Nucleus accumbens (tissue), 56 donors: ENCODE results near the gene ABHD2.
A peak's percentile ranks its signal among the peaks of the same experiment; 100 is the strongest.
"Not testable (repeated sequence)": the region's sequence is repeated elsewhere in the genome, so short reads cannot be mapped to it uniquely, and the experiment has no call there.

Source experiments
- DNase-seq, 56 donors: peaks; one replicate each; lab custom pipeline; 2025; lab: John Stamatoyannopoulos, UW

ABHD2 gene, protein sequence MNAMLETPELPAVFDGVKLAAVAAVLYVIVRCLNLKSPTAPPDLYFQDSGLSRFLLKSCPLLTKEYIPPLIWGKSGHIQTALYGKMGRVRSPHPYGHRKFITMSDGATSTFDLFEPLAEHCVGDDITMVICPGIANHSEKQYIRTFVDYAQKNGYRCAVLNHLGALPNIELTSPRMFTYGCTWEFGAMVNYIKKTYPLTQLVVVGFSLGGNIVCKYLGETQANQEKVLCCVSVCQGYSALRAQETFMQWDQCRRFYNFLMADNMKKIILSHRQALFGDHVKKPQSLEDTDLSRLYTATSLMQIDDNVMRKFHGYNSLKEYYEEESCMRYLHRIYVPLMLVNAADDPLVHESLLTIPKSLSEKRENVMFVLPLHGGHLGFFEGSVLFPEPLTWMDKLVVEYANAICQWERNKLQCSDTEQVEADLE

DNA sequence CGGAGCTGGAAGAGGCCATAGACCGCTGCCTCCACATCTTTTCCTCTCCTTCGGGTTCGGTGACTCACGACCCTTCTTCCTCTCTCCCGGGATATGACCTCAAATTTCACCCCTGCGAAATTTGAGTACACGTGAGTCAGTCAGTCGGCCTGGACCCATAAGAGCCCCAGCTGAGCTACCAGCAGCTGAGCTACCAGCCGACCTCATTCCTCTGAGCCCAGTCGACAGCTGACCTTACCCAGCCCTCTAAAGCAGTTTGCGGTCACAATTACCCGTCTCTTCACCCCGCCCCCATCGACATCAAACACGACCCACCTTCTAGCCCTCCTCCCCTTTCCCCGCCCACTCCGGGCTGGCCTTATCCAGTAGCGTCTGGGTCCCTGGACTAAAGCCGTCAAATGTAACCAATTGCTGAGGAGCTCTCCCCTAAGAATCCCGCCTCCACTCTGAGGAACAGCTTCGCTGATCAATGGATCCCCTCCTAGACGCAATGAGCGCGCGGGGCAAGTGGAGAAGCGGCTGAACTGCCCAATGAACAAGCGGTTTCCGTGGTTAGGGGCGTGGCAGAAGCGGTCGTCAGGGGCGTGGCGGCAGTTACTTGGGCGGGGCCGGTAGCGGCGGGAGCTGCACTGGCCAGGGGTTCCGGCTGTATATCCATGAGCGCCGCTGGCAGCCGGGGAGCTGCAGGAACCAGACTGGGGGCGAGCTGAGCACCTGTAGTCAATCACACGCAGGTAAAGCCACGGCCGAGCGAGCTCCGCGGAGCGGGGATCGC lies at the start of gene ABHD2:
Gene ABHD2 (plus strand): TSS at position 627 of the 775 bp plus-strand sequence. CDS start 27,872 bp downstream, outside the sequence.
- peak; percentile 90 to 100 (median 99) for DNase-seq

DNA sequence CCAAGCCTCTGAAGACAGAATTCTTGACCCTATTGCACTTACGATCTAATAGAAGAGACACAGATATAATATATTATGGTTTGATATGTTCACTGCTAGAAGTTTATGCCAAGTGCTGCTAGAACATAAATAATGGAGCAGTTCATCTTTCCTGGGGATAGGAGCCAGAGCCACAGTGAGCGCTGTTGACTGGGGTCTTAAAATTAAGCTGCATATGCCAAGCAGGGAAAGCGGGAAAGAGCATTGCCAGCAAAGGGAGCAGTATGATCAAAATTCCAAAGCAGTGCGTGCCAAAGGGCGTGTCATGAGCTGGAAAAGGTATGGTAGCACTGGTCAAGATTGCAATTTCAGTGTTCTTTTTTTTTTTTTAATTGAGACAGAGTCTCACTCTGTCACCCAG lies 49.1 kb upstream of the ABHD2 start:
- no peak for DNase-seq

- DNase-seq, result no peak
Observed at GRCh38 chr15:89041507-89041906, 46.7 kb upstream of the ABHD2 start.

- DNase-seq, result no peak
Observed at GRCh38 chr15:89042387-89042786, 45.9 kb upstream of the ABHD2 start.

- no peak for DNase-seq
Observed at GRCh38 chr15:89043031-89044002, 44.9 kb upstream of the ABHD2 start.

- not testable (repeated sequence) for DNase-seq
Observed at GRCh38 chr15:89049016-89049666, 39.1 kb upstream of the ABHD2 start.

DNA sequence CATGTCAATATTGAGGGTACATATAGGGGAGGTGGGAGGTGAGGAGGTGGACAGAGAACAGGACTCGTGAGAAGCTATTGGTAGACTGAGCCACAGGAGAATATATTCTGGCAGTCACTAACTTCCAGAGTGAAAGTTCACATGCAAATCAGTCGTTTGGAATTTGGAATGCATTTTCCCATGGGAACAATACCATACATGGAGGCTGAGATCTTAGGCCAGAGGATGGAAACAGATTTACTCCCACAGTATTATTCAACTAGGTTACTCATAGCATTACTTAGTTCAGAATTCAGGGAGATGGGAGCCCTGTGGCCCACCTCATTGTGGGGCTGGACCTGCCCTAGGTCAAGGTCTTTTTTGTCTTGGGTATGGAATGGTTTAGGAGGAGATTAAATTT lies 36.4 kb upstream of the ABHD2 start:
- no peak for DNase-seq

DNA sequence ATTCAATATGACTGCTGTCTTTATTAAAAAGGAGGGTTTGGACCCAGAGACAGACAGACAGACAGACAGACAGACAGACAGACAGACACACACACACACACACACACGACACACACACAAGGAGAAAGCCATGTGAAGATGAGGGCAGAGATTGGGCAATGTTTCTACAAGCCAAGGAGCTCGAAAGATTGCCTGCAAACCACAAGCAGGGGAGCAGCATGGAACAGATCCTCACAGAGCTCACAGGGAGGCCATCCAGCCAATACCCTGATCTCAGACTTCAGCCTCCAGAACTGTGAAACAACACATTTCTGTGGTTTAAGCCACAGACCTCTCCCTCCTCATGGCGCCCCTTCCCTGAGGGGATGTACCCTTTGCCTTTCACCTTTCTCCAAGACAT lies 35.8 kb upstream of the ABHD2 start:
- no peak for DNase-seq

GRCh38 chr15:89054873-89055272 lies 33.4 kb upstream of the ABHD2 start:
- no peak for DNase-seq

- peak in 50 of 56 donors; percentile 14 to 88 (median 63) for DNase-seq
Observed at GRCh38 chr15:89057506-89058133, 30.6 kb upstream of the ABHD2 start.

- no peak for DNase-seq
Observed at GRCh38 chr15:89058376-89058775, 29.9 kb upstream of the ABHD2 start.

- no peak for DNase-seq
Observed at GRCh38 chr15:89058876-89059405, 29.3 kb upstream of the ABHD2 start.

DNA sequence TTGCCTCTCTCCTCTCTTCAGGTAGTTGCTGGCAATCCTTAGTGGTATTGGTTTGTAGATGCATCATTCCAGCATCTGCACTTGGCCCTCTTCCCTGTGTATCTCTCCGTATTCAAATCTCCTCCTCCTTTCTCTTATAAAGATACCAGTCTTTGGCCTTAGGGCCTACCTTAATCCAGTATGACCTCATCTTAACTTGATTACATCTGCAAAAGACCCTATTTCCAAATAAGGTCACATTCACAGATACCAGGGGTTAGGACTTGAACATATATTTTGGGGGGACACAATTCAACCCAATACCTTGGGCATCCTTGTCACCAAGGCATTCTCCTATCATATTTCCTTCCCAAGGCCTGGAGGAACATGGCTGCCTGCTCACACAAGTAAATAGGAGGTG lies 22.0 kb upstream of the ABHD2 start:
- DNase-seq, result no peak

GRCh38 chr15:89067751-89068150 lies 20.5 kb upstream of the ABHD2 start:
- DNase-seq, result no peak

- no peak for DNase-seq
Observed at GRCh38 chr15:89068325-89068784, 19.9 kb upstream of the ABHD2 start.

- no peak for DNase-seq
Observed at GRCh38 chr15:89070197-89071124, 17.8 kb upstream of the ABHD2 start.

GRCh38 chr15:89071471-89071870 lies 16.8 kb upstream of the ABHD2 start:
- no peak for DNase-seq

GRCh38 chr15:89072277-89072869 lies 15.9 kb upstream of the ABHD2 start:
- DNase-seq, result no peak
